HEK293 (cell line): Measurements from ENCODE around the gene TMEM184A.
A peak's percentile ranks its signal among the peaks of the same experiment; 100 is the strongest.

Experiments used
- ATF2 ChIP-seq: fragments of 450-650 bp; formaldehyde crosslinking; IDR thresholded peaks from 2 replicates; pipeline ENCODE4 v1.5.1; 2016; ENCODE audit warnings: missing biosample characterization, missing genetic modification characterization, low read depth
- GLI4 ChIP-seq: fragments of 450-650 bp; formaldehyde crosslinking; IDR thresholded peaks from 2 replicates; pipeline ENCODE4 v1.5.1; 2016; ENCODE audit warnings: missing biosample characterization, missing genetic modification characterization
- INSM2 ChIP-seq: fragments of 450-650 bp; formaldehyde crosslinking; IDR thresholded peaks from 2 replicates; pipeline ENCODE4 v1.5.1; 2016; ENCODE audit warnings: missing biosample characterization, missing genetic modification characterization
- KLF10 ChIP-seq: fragments of 450-650 bp; IDR thresholded peaks from 2 replicates; pipeline ENCODE4 v1.5.1; 2018; ENCODE audit warnings: missing biosample characterization, mild to moderate bottlenecking, missing genetic modification characterization
- PRDM2 ChIP-seq: fragments of 450-650 bp; formaldehyde crosslinking; IDR thresholded peaks from 2 replicates; pipeline ENCODE4 v1.5.1; 2016; ENCODE audit warnings: missing biosample characterization, missing genetic modification characterization, borderline replicate concordance
- TRIM28 ChIP-seq: IDR thresholded peaks from 2 replicates; pipeline ENCODE4 v1.6.1; 2011; ENCODE audit warnings: low read length, control low read depth, borderline replicate concordance
- ZBTB21 ChIP-seq: fragments of 450-650 bp; formaldehyde crosslinking; IDR thresholded peaks from 2 replicates; pipeline ENCODE4 v1.5.1; 2017; ENCODE audit warnings: missing biosample characterization, missing genetic modification characterization
- ZBTB49 ChIP-seq: fragments of 450-650 bp; formaldehyde crosslinking; IDR thresholded peaks from 2 replicates; pipeline ENCODE4 v1.5.1; 2016; ENCODE audit warnings: missing biosample characterization, missing genetic modification characterization, low read depth
- ZBTB8A ChIP-seq: fragments of 450-650 bp; formaldehyde crosslinking; IDR thresholded peaks from 2 replicates; pipeline ENCODE4 v1.5.1; 2016; ENCODE audit warnings: missing biosample characterization, missing genetic modification characterization
- ZEB2 ChIP-seq: fragments of 450-650 bp; formaldehyde crosslinking; IDR thresholded peaks from 2 replicates; pipeline ENCODE4 v1.5.1; 2016; ENCODE audit warnings: missing biosample characterization, missing genetic modification characterization
- ZFP69B ChIP-seq: fragments of 450-650 bp; formaldehyde crosslinking; IDR thresholded peaks from 2 replicates; pipeline ENCODE4 v1.5.1; 2016; ENCODE audit warnings: missing biosample characterization, missing genetic modification characterization
- ZNF10 ChIP-seq: fragments of 450-650 bp; formaldehyde crosslinking; IDR thresholded peaks from 2 replicates; pipeline ENCODE4 v1.5.1; 2017; ENCODE audit warnings: missing biosample characterization, missing genetic modification characterization
- ZNF214 ChIP-seq: fragments of 450-650 bp; formaldehyde crosslinking; IDR thresholded peaks from 2 replicates; pipeline ENCODE4 v1.5.1; 2017; ENCODE audit warnings: missing biosample characterization, mild to moderate bottlenecking, missing genetic modification characterization, borderline replicate concordance
- ZNF366 ChIP-seq: fragments of 450-650 bp; formaldehyde crosslinking; conservative IDR thresholded peaks from 2 replicates; pipeline ENCODE4 v1.5.1; 2016; ENCODE audit warnings: missing biosample characterization, missing genetic modification characterization
- ZNF473 ChIP-seq: fragments of 450-650 bp; formaldehyde crosslinking; IDR thresholded peaks from 2 replicates; pipeline ENCODE4 v1.5.1; 2017; ENCODE audit warnings: missing biosample characterization, missing genetic modification characterization
- ZNF518A ChIP-seq: fragments of 450-650 bp; formaldehyde crosslinking; conservative IDR thresholded peaks from 2 replicates; pipeline ENCODE4 v1.5.1; 2016; ENCODE audit warnings: low read depth, missing biosample characterization, missing genetic modification characterization
- ZNF521 ChIP-seq: fragments of 450-650 bp; formaldehyde crosslinking; IDR thresholded peaks from 2 replicates; pipeline ENCODE4 v1.5.1; 2017; ENCODE audit warnings: missing biosample characterization, mild to moderate bottlenecking, missing genetic modification characterization
- ZNF580 ChIP-seq: fragments of 450-650 bp; formaldehyde crosslinking; IDR thresholded peaks from 2 replicates; pipeline ENCODE4 v1.5.1; 2016; ENCODE audit warnings: missing biosample characterization, missing genetic modification characterization
- ZNF747 ChIP-seq: fragments of 450-650 bp; formaldehyde crosslinking; IDR thresholded peaks from 2 replicates; pipeline ENCODE4 v1.5.1; 2016; ENCODE audit warnings: missing biosample characterization, missing genetic modification characterization
- ZNF76 ChIP-seq: fragments of 450-650 bp; formaldehyde crosslinking; IDR thresholded peaks from 2 replicates; pipeline ENCODE4; 2016; ENCODE audit warnings: low read depth, missing biosample characterization, missing genetic modification characterization, borderline replicate concordance
- ZNF776 ChIP-seq: fragments of 450-650 bp; formaldehyde crosslinking; IDR thresholded peaks from 2 replicates; pipeline ENCODE4 v1.5.0; 2017; ENCODE audit warnings: missing biosample characterization, missing genetic modification characterization, borderline replicate concordance
- ZNF777 ChIP-seq: fragments of 450-650 bp; formaldehyde crosslinking; IDR thresholded peaks from 2 replicates; pipeline ENCODE4 v1.5.1; 2017; ENCODE audit warnings: missing biosample characterization, missing genetic modification characterization, borderline replicate concordance

TMEM184A gene

GRCh38 chr7:1520539-1521234 lies 35.3 kb downstream of the TMEM184A start (continued):
- no peak for TF ChIP-seq ZBTB49 (tag by site-specific recombination)
- TF ChIP-seq ZBTB21 (tag by site-specific recombination): peak; percentile 97
- no peak for TF ChIP-seq ZNF747 (tag by site-specific recombination)
- TF ChIP-seq ZNF776 (tag by site-specific recombination): no peak
- no peak for TF ChIP-seq PRDM2
- TF ChIP-seq INSM2 (tag by site-specific recombination): peak; percentile 20; the same call in 1 of the 2 replicates
- TF ChIP-seq ZFP69B (tag by site-specific recombination): peak; percentile 76
- TF ChIP-seq ZNF366: peak; percentile 93
- TF ChIP-seq GLI4: no peak
- no peak for TF ChIP-seq ZNF521 (tag by site-specific recombination)
- TF ChIP-seq ATF2 (tag by site-specific recombination): peak; percentile 98
- TF ChIP-seq ZNF777 (tag by site-specific recombination): no peak
- no peak for TF ChIP-seq ZNF518A
- no peak for TF ChIP-seq ZBTB8A (tag by site-specific recombination)
- no peak for TF ChIP-seq TRIM28
- TF ChIP-seq ZNF473 (tag by site-specific recombination): no peak
- TF ChIP-seq ZNF214 (tag by site-specific recombination): no peak
- TF ChIP-seq ZNF76 (tag by site-specific recombination): no peak
- TF ChIP-seq ZNF580 (tag by site-specific recombination): no peak
- TF ChIP-seq ZEB2 (tag by site-specific recombination): peak; percentile 87
- no peak for TF ChIP-seq KLF10 (tag by site-specific recombination)
- no peak for TF ChIP-seq ZNF10
